ENCODE results near the gene C10orf90. TPM values are rescaled to one million over a fixed set of nuclear protein-coding genes. Genes with fewer than 3 reads are reported as not detected.

The C10orf90 gene
- total RNA-seq = not detected

DNA sequence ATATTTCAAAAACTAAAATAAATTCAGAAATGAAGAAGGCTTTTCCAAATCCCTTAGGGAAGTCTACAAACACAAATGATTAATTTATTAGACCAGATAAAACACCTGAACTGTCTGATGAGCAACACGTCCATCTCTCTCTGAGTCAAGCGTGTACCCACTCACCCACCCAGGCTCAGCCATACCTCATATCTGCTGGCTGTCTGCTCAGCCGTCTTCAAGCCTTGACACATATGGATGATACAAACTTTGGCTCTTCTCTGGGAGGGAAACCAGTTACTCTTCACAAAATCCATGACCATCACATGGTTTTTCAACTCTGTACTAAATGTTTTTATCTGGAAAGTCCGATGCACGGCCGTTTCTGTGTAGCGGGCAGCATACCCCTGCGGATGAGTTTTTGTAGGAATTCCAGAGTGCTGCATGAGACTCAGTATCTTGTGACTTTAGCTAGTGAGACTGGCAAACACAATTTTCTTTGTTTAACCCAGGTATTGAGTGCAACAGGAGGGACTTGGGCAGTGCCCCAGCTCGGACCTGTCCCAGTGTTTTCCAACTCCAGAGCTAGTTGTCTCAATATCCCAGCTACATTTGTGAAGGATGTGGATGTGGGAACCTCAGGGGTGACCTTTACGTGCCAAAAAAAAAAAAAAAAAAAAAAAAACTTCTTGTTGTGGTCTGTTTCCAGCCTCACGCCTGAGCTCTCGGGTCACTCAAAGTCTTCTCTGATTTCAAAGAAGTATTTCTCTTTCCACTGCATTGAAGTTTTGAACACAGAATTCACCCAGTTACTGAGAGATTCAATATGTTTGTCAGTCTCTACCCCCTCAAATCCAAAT lies at the start of gene C10orf90:
Gene C10orf90, minus strand, starts transcription at position 638 of the 839 bp plus-strand sequence. Its CDS starts 213 bp downstream, at position 425.
- DNase-seq = no peak
- Mint-ChIP-seq H3K4me1 (no peaks in the 10 kb centered on the region), H3K27ac (no peak within 1 kb of the TSS), H3K9me3 (ENCODE audit: low read depth) (peaks cover 9% of the 10 kb centered on the region), H3K36me3 (no peaks in the 10 kb centered on the region), H3K27me3 (no peaks in the 10 kb centered on the region), H3K4me3 (no peak within 1 kb of the TSS)
- CTCF ChIA-PET = no interaction called here
- ATAC-seq = no peak

DNA sequence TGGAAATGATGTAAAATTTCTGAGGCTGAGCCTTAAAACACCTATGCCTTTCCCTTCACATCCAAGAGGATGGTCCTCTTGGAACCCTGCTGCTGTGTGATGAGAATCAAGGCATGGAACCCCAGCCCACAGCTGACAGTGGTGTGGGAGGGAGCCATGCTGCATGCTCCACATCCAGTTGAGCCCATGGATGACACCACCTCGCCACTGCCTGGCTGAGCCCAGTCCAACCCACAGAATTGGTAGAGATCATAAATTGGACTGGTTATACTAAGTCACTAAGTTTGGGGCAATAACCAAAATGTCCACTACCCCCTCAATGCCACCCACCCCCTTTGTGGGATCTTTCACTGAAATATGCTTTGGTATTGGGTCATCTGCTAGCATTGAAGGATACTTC lies 45.9 kb upstream of the C10orf90 start:
- H3K27me3 Mint-ChIP-seq = no peaks in the 10 kb centered on the region
- ATAC-seq = no peak
- no peaks in the 10 kb centered on the region for H3K36me3 Mint-ChIP-seq

DNA sequence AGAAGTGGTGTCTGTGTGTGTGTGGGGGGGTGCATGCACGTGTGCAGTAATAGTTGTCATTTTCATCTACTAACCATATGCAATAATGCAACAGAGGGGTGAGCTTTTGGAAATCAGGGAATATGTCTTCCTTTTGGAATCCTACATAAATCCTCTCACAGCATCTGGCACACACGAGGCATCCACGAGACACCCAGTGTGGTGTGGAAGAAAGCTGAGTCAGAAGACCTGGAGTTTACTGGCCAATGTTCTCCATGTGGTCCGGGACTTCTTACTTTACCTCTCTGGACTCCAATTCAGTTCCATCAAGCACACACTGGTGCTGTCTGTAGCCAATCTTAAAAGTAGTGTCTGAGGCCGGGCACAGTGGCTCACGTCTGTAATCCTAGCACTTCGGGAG lies 43.1 kb upstream of the C10orf90 start:
- DNase-seq (no peak), ATAC-seq (no peak)
- CTCF ChIA-PET = no interaction called here
- Mint-ChIP-seq H3K36me3 (no peaks in the 10 kb centered on the region), H3K4me3 (no peak overlapping the region), H3K27ac (no peak overlapping the region), H3K4me1 (no peaks in the 10 kb centered on the region), H3K9me3 (ENCODE audit: low read depth) (peaks cover 3% of the 10 kb centered on the region), H3K27me3 (no peaks in the 10 kb centered on the region)

More for the DNA sequence above, 45.9 kb upstream of the C10orf90 start:
- Mint-ChIP-seq H3K4me1 (no peaks in the 10 kb centered on the region), H3K9me3 (ENCODE audit: low read depth) (peaks cover 2% of the 10 kb centered on the region), H3K27ac (no peak overlapping the region), H3K4me3 (no peak overlapping the region)
- DNase-seq = no peak
- CTCF ChIA-PET = no interaction called here

DNA sequence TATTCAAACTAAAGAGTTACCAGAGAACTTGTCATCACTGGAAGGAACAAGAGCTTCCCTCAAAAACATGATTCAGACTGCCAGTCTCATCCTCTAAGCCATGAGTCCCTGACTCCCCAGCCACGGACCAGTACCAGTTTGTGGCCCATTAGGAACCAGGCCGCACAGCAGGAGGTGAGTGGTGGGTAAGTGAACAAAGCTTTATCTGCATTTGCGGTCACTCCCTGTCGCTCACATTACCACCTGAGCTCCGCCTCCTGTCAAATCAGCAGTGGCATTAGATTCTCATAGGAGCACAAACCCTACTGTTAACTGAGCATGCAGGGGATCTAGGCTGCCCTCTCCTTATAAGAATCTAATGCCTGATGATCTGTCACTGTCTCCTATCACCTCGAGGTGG lies 42.2 kb upstream of the C10orf90 start:
- no peak for DNase-seq
- H3K27me3 Mint-ChIP-seq = no peaks in the 10 kb centered on the region
- CTCF ChIA-PET = no interaction called here
- no peak overlapping the region for H3K4me3 Mint-ChIP-seq
- no peak for ATAC-seq
- H3K9me3 Mint-ChIP-seq (ENCODE audit: low read depth) = peaks cover 7% of the 10 kb centered on the region
- no peaks in the 10 kb centered on the region for H3K36me3 Mint-ChIP-seq
- no peaks in the 10 kb centered on the region for H3K4me1 Mint-ChIP-seq
- H3K27ac Mint-ChIP-seq = no peak overlapping the region

DNA sequence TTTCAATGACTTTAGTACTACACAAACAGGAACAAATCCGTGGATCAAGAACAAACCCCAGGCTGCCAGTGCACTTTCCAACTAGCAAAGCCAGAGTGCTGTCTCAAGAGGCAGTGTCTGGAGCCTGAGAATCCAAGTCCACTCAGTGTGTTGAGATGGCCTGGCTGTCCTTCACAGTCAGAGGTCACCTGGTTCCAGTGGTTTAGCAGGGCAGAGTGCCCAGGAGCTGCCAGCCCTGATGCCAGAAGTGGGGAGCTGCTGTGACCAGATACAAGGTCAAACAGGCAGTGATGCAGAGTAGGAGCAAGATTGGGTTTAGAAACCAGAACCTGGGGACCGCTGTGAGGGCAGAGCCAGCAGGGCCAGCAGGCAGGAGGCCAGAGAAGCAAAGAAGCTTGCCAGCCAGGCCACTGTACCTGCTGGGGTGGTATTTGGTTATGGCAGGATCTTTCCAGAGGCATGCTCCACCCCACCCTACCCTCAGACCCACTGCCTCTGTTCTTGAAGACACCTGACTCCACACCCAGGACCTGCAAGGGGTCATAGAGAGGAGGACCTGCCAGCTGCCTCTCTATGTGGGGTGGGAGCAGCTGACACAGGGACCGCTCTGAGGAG lies 35.6 kb upstream of the C10orf90 start:
- ATAC-seq (no peak), DNase-seq (no peak)
- H3K9me3 Mint-ChIP-seq (ENCODE audit: low read depth) = peaks cover 10% of the 10 kb centered on the region
- H3K4me3 Mint-ChIP-seq = no peak overlapping the region
- no peak overlapping the region for H3K27ac Mint-ChIP-seq
- H3K36me3 Mint-ChIP-seq = no peaks in the 10 kb centered on the region
- H3K27me3 Mint-ChIP-seq = no peaks in the 10 kb centered on the region
- H3K4me1 Mint-ChIP-seq = no peaks in the 10 kb centered on the region
- CTCF ChIA-PET = no interaction called here

DNA sequence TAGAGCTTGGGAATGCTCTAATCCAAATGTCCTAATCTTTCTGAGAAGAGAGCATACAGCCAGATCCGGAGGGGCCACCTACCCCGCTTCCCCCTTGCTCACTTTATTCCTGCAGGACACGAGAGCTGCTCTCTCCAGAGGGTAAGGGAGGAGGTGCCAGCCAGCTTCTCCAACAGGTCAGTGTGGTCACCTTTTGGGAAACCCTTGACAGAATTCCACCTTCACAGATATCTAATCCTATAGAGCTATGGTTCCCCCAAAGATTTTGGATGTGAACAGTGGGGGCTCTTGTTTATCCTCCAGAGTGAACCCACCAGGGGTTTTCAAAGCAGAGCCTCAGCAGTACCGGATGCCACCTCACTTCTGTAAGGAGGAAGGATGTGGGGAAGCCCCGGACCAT lies 34.6 kb upstream of the C10orf90 start:
- ATAC-seq = no peak
- Mint-ChIP-seq H3K27ac (no peak overlapping the region), H3K27me3 (no peaks in the 10 kb centered on the region), H3K9me3 (ENCODE audit: low read depth) (peaks cover 10% of the 10 kb centered on the region), H3K4me1 (no peaks in the 10 kb centered on the region), H3K4me3 (no peak overlapping the region), H3K36me3 (no peaks in the 10 kb centered on the region)
- DNase-seq = no peak
- CTCF ChIA-PET = no interaction called here

DNA sequence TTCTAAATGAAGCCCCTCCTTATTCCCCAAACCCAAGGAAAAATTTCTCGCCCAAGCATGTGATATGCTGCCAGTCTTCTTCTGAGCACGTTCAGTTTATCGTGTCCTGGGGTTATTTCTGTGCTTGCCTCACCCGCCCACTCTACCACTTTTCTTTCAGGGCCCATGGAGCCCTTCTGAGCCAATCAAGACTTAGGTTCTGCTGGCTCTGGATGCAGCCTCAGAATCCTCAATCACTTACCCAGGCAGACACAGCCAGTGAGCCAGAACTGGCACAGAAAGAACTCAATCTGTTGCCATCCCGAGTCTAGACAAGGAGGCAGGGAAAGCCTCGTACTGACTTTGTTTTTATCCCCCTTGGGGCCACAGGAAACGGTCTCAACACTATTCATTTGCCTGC lies 34.2 kb upstream of the C10orf90 start:
- Mint-ChIP-seq H3K4me3 (no peak overlapping the region), H3K27ac (no peak overlapping the region), H3K9me3 (ENCODE audit: low read depth) (peaks cover 10% of the 10 kb centered on the region), H3K4me1 (no peaks in the 10 kb centered on the region), H3K27me3 (no peaks in the 10 kb centered on the region), H3K36me3 (no peaks in the 10 kb centered on the region)
- no peak for DNase-seq
- CTCF ChIA-PET = no interaction called here
- ATAC-seq = no peak

DNA sequence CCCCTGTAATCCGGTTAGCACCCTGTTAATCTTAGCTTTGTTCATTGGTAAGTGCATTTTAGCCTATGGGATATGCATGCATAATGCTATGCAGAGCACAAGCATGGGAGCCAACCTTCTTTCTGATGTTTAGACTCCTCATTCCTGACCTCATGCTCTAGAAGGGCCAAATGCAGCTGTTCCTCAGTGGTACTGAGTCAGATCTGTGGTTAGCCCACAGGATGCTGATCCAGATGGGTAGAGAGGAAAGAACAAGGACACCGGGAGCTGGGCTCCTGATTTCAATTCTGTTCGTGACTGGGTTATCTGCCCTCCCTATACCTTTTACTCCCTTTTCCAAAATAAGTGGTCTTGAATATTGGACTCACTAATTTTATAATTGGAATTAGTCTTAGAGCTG lies 31.7 kb upstream of the C10orf90 start:
- Mint-ChIP-seq H3K9me3 (ENCODE audit: low read depth) (peaks cover 2% of the 10 kb centered on the region), H3K4me3 (no peak overlapping the region), H3K27ac (no peak overlapping the region), H3K36me3 (no peaks in the 10 kb centered on the region), H3K27me3 (no peaks in the 10 kb centered on the region), H3K4me1 (no peaks in the 10 kb centered on the region)
- CTCF ChIA-PET = no interaction called here
- no peak for DNase-seq
- no peak for ATAC-seq

- Mint-ChIP-seq H3K4me3 (no peak overlapping the region), H3K9me3 (ENCODE audit: low read depth) (no peaks in the 10 kb centered on the region), H3K36me3 (no peaks in the 10 kb centered on the region), H3K27ac (no peak overlapping the region), H3K4me1 (no peaks in the 10 kb centered on the region), H3K27me3 (no peaks in the 10 kb centered on the region)
- CTCF ChIA-PET = no interaction called here
- DNase-seq = no peak
- no peak for ATAC-seq
Observed at GRCh38 chr10:126701526-126701925, 31.0 kb upstream of the C10orf90 start.

DNA sequence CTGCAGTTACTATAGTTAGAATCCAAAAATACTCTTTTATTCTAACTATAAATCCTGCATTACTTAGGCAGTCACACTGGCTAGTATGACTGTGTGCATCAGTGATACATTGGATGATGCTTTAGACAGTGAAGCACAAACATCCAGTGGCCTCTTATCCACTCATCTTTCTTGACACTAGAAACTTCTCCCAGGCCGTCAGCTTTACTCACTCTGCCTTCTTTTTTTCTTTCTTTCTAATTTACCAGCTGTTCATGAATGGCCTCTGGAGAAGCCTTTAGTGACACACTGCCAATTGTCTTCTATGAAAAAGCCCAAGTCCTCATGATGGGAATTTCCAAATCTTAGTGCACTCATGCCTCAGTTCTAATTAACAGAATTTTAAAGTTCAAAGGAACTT lies 26.2 kb upstream of the C10orf90 start:
- no peaks in the 10 kb centered on the region for H3K36me3 Mint-ChIP-seq
- no peaks in the 10 kb centered on the region for H3K4me1 Mint-ChIP-seq
- DNase-seq = no peak
- no peak overlapping the region for H3K4me3 Mint-ChIP-seq
- no peaks in the 10 kb centered on the region for H3K27me3 Mint-ChIP-seq
- CTCF ChIA-PET = no interaction called here
- no peak for ATAC-seq
- no peak overlapping the region for H3K27ac Mint-ChIP-seq
- H3K9me3 Mint-ChIP-seq (ENCODE audit: low read depth) = no peaks in the 10 kb centered on the region

DNA sequence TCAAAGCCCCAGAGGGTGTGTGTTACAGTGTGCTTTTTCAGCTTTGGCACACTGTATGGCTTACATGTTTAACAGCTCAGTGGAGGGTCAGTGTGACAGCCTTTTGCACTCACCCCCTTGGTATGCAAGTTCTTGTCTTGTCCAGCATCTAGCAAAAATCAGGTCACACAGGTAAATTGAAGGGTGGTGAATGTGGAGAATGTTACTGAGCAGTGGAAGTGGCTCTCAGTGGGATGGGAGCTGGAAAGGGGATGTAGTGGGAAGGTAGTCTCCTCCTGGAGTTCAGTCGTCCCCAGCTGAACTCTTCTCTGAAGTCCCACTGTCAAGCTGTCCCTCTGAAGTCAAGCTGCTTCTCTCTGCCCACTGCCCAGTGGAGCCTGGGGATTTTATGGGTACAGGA lies 21.0 kb upstream of the C10orf90 start:
- no peak for DNase-seq
- Mint-ChIP-seq H3K4me1 (no peaks in the 10 kb centered on the region), H3K27ac (no peak overlapping the region), H3K4me3 (no peak overlapping the region), H3K36me3 (no peaks in the 10 kb centered on the region), H3K27me3 (no peaks in the 10 kb centered on the region), H3K9me3 (ENCODE audit: low read depth) (no peaks in the 10 kb centered on the region)
- ATAC-seq = no peak
- CTCF ChIA-PET = no interaction called here

- H3K4me3 Mint-ChIP-seq = no peak overlapping the region
- no peaks in the 10 kb centered on the region for H3K36me3 Mint-ChIP-seq
- H3K4me1 Mint-ChIP-seq = no peaks in the 10 kb centered on the region
- H3K9me3 Mint-ChIP-seq (ENCODE audit: low read depth) = no peaks in the 10 kb centered on the region
- CTCF ChIA-PET = no interaction called here
- ATAC-seq = no peak
- no peak for DNase-seq
- no peaks in the 10 kb centered on the region for H3K27me3 Mint-ChIP-seq
- no peak overlapping the region for H3K27ac Mint-ChIP-seq
Observed at GRCh38 chr10:126690534-126690933, 20.0 kb upstream of the C10orf90 start.

GRCh38 chr10:126689461-126689994 lies 19.0 kb upstream of the C10orf90 start:
- no peaks in the 10 kb centered on the region for H3K27me3 Mint-ChIP-seq
- H3K4me1 Mint-ChIP-seq = no peaks in the 10 kb centered on the region
- H3K9me3 Mint-ChIP-seq (ENCODE audit: low read depth) = peaks cover 4% of the 10 kb centered on the region
- no peak overlapping the region for H3K4me3 Mint-ChIP-seq
- CTCF ChIA-PET = no interaction called here
- no peak for ATAC-seq
- no peak for DNase-seq
- H3K36me3 Mint-ChIP-seq = no peaks in the 10 kb centered on the region
- H3K27ac Mint-ChIP-seq = no peak overlapping the region

DNA sequence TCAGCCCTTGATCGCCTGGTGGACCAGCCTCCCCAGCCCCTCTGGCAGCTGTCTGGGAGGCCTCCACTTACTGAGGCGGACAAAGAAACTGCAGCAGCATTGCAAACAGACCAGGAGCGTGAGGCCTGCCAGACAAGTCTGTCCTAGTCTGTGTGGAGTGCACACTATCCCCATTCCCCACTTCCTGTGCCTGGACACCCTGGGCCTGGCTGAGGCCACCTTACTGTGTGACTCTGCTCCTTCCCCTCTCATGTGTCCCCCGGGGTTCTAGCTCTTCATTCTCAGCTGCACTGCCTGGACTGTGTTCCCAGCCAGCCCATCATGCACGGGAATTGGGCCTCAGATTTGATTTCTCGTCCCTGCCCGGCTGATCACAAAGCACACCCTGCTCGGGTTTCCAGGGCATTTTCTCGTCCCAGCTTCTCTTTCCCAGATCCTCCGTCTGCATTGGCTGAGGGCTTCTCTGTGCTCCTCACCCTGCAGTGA lies 16.7 kb upstream of the C10orf90 start:
- Mint-ChIP-seq H3K9me3 (ENCODE audit: low read depth) (peaks cover 4% of the 10 kb centered on the region), H3K27me3 (no peaks in the 10 kb centered on the region), H3K27ac (no peak overlapping the region), H3K4me1 (no peaks in the 10 kb centered on the region), H3K36me3 (no peaks in the 10 kb centered on the region), H3K4me3 (no peak overlapping the region)
- DNase-seq (no peak), ATAC-seq (no peak)
- CTCF ChIA-PET = no interaction called here

All from activated CD8-positive, alpha-beta memory T cell treated with anti-CD3 and anti-CD28 coated beads, Interleukin-2, amount 10 ng/mL, durations not matched to agents 7 days and 5 days (primary cell).